Neural cell (in vitro differentiated cells): ENCODE results near the gene DYNLRB1. TPM values are rescaled to one million over a fixed set of nuclear protein-coding genes. Genes with fewer than 3 reads are reported as not detected.
A peak's percentile ranks its signal among the peaks of the same experiment; 100 is the strongest.

ENCODE experiments used
- H2AFZ ChIP-seq: fragments of 200-600, 300-800 bp; sonication (generic), shearing (Covaris generic); 2 replicates; pipeline ENCODE4 v1.6.0; 2014; ENCODE audit warnings: low read depth, mild to moderate bottlenecking, antibody characterized with exemption, low read length, moderate library complexity
- H3F3A ChIP-seq: fragments of 200-600 bp; shearing (Covaris generic); 2 replicates; pipeline ENCODE4 v1.6.1; 2016; ENCODE audit warnings: mild to moderate bottlenecking, moderate library complexity, mixed read lengths, antibody characterized with exemption, low read length; ENCODE audit not compliant: insufficient read depth, poor library complexity, severe bottlenecking
- H3K27ac ChIP-seq: fragments of 200-600, 300-800 bp; sonication (generic), shearing (Covaris generic); 2 replicates; pipeline ENCODE4 v1.5.1; 2014; ENCODE audit warnings: mild to moderate bottlenecking, low read length, moderate library complexity
- H3K27me3 ChIP-seq: fragments of 300-800, 200-600 bp; sonication (generic), shearing (Covaris generic); 2 replicates; pipeline ENCODE4 v1.6.0; 2014; ENCODE audit warnings: mild to moderate bottlenecking, low read depth, low read length, moderate library complexity; ENCODE audit not compliant: insufficient read depth
- H3K36me3 ChIP-seq: fragments of 300-800, 200-600 bp; sonication (generic), shearing (Covaris generic); 2 replicates; pipeline ENCODE4 v1.5.1; 2014; ENCODE audit warnings: mild to moderate bottlenecking, antibody characterized with exemption, low read length, moderate library complexity; ENCODE audit not compliant: insufficient read depth
- H3K4me2 ChIP-seq: fragments of 300-800, 200-600 bp; sonication (generic), shearing (Covaris generic); 2 replicates; pipeline ENCODE4 v1.6.0; 2014; ENCODE audit warnings: mild to moderate bottlenecking, low read length
- H3K4me3 ChIP-seq: fragments of 300-800, 200-600 bp; sonication (generic), shearing (Covaris generic); 2 replicates; pipeline ENCODE4 v1.5.1; 2014; ENCODE audit warnings: mild to moderate bottlenecking, low read length, moderate library complexity
- H3K79me2 ChIP-seq: fragments of 200-600 bp; shearing (Covaris generic); replicated peaks from 2 replicates; pipeline ENCODE4 v1.6.0; 2014; ENCODE audit warnings: mild to moderate bottlenecking, low read length, moderate library complexity; ENCODE audit not compliant: insufficient read depth
- H3K9ac ChIP-seq: fragments of 300-800, 200-600 bp; sonication (generic), shearing (Covaris generic); 2 replicates; pipeline ENCODE4 v1.6.1; 2016; ENCODE audit warnings: mild to moderate bottlenecking, low read length, mixed read lengths
- H3K9me2 ChIP-seq: fragments of 200-600 bp; shearing (Covaris generic); 2 replicates; pipeline ENCODE4 v1.6.1; 2016; ENCODE audit warnings: mild to moderate bottlenecking, low read length, mixed read lengths; ENCODE audit not compliant: insufficient read depth
- H3K9me3 ChIP-seq: fragments of 200-600, 300-800 bp; sonication (generic), shearing (Covaris generic); 2 replicates; pipeline ENCODE4 v1.6.1; 2016; ENCODE audit warnings: mild to moderate bottlenecking, mixed run types, low read length, moderate library complexity, mixed read lengths
- H4K20me1 ChIP-seq: fragments of 200-600 bp; shearing (Covaris generic); 2 replicates; pipeline ENCODE4 v1.6.1; 2016; ENCODE audit warnings: mild to moderate bottlenecking, mixed run types; ENCODE audit not compliant: insufficient read depth
- EP300 ChIP-seq: fragments of 450-650 bp; conservative IDR thresholded peaks from 2 replicates; pipeline ENCODE4 v1.6.1; 2014; ENCODE audit warnings: antibody characterized with exemption, mild to moderate bottlenecking, moderate library complexity; ENCODE audit not compliant: poor library complexity, severe bottlenecking
- EZH2 ChIP-seq: fragments of 200-600, 300-800 bp; shearing (Covaris generic), sonication (generic); IDR thresholded peaks from 2 replicates; pipeline ENCODE4 v1.6.1; 2014; ENCODE audit warnings: antibody characterized with exemption, low read length, borderline replicate concordance, mild to moderate bottlenecking; ENCODE audit not compliant: insufficient read depth, poor library complexity, severe bottlenecking
- MXI1 ChIP-seq: fragments of 450-650 bp; conservative IDR thresholded peaks from 2 replicates; pipeline ENCODE4 v1.6.1; 2014; ENCODE audit warnings: antibody characterized with exemption, mild to moderate bottlenecking; ENCODE audit not compliant: poor library complexity, severe bottlenecking
- POLR2AphosphoS5 ChIP-seq: IDR thresholded peaks from 2 replicates; pipeline ENCODE4 v1.6.1; 2012
- RAD21 ChIP-seq: fragments of 450-650 bp; conservative IDR thresholded peaks from 2 replicates; pipeline ENCODE4 v1.6.1; 2014; ENCODE audit warnings: antibody characterized with exemption, mild to moderate bottlenecking, moderate library complexity
- SMC3 ChIP-seq: fragments of 450-650 bp; conservative IDR thresholded peaks from 2 replicates; pipeline ENCODE4 v1.6.1; 2014; ENCODE audit warnings: antibody characterized with exemption, mild to moderate bottlenecking, moderate library complexity; ENCODE audit not compliant: poor library complexity
- TAF1 ChIP-seq: IDR thresholded peaks from 2 replicates; pipeline ENCODE4 v1.6.1; 2012; ENCODE audit warnings: low read depth
- polyA plus RNA-seq: library from polyadenylated mRNA; depleted of rRNA; stranded (reverse); fragments of >200 nt; gene quantifications from 2 replicates; pipeline ENCODE4 v1.2.3, GENCODE V29; 2014
- TF ChIP-seq, protein P1 (sequence below): IDR thresholded peaks from 2 replicates; pipeline ENCODE4 v1.6.1; 2012; ENCODE audit warnings: borderline replicate concordance
- TF ChIP-seq, protein P2 (sequence below): fragments of 450-650 bp; IDR thresholded peaks from 2 replicates; pipeline ENCODE4 v1.5.1; 2014; ENCODE audit warnings: antibody characterized with exemption, mild to moderate bottlenecking, moderate library complexity; ENCODE audit not compliant: poor library complexity, severe bottlenecking

Gene DYNLRB1
- polyA plus RNA-seq, 1 donor from 2014 or later = 103 TPM

DNA sequence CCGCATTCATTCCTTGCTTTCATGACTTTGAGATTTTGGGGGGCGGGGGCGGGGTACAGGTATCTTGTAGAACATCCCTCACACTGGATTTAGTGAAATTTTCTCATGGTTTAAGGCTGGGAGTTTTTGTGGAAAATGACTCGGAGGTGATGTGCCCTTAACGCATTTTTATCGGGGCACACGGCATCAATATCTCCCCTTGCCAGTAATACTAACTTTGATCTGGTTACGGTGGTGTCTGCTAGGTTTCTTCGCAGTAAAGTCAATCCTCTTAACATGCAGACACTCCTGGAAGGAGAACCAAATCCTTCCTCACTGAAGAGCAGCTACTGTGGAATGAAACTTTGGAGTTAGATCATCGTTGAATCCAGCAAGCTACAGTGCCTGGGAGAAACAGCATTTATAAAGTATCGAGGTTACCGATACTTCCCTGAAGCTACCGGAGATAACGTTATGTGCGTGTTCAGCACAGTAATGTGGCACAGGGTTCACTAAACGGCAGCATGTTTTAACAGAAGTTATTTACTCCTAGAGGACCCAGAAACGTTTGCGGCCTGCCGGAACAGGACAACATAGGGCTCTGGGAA lies 1.2 kb upstream of the DYNLRB1 start:
- no peaks in the 10 kb centered on the region for H3K36me3 ChIP-seq
- TF ChIP-seq RAD21 = no peak
- TF ChIP-seq, protein P1, sequence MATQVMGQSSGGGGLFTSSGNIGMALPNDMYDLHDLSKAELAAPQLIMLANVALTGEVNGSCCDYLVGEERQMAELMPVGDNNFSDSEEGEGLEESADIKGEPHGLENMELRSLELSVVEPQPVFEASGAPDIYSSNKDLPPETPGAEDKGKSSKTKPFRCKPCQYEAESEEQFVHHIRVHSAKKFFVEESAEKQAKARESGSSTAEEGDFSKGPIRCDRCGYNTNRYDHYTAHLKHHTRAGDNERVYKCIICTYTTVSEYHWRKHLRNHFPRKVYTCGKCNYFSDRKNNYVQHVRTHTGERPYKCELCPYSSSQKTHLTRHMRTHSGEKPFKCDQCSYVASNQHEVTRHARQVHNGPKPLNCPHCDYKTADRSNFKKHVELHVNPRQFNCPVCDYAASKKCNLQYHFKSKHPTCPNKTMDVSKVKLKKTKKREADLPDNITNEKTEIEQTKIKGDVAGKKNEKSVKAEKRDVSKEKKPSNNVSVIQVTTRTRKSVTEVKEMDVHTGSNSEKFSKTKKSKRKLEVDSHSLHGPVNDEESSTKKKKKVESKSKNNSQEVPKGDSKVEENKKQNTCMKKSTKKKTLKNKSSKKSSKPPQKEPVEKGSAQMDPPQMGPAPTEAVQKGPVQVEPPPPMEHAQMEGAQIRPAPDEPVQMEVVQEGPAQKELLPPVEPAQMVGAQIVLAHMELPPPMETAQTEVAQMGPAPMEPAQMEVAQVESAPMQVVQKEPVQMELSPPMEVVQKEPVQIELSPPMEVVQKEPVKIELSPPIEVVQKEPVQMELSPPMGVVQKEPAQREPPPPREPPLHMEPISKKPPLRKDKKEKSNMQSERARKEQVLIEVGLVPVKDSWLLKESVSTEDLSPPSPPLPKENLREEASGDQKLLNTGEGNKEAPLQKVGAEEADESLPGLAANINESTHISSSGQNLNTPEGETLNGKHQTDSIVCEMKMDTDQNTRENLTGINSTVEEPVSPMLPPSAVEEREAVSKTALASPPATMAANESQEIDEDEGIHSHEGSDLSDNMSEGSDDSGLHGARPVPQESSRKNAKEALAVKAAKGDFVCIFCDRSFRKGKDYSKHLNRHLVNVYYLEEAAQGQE = no peak
- no peak for TF ChIP-seq POLR2AphosphoS5
- no peak for TF ChIP-seq TAF1
- TF ChIP-seq, protein P2, sequence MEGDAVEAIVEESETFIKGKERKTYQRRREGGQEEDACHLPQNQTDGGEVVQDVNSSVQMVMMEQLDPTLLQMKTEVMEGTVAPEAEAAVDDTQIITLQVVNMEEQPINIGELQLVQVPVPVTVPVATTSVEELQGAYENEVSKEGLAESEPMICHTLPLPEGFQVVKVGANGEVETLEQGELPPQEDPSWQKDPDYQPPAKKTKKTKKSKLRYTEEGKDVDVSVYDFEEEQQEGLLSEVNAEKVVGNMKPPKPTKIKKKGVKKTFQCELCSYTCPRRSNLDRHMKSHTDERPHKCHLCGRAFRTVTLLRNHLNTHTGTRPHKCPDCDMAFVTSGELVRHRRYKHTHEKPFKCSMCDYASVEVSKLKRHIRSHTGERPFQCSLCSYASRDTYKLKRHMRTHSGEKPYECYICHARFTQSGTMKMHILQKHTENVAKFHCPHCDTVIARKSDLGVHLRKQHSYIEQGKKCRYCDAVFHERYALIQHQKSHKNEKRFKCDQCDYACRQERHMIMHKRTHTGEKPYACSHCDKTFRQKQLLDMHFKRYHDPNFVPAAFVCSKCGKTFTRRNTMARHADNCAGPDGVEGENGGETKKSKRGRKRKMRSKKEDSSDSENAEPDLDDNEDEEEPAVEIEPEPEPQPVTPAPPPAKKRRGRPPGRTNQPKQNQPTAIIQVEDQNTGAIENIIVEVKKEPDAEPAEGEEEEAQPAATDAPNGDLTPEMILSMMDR = no peak
- TF ChIP-seq MXI1 = no peak
- no peak for TF ChIP-seq EZH2
- TF ChIP-seq EP300 = no peak
- no peak for TF ChIP-seq SMC3
- H3K4me2 ChIP-seq = peak overlapping the region; percentile 68
- no peaks in the 10 kb centered on the region for H3K27me3 ChIP-seq
- no peaks in the 10 kb centered on the region for H3K9me3 ChIP-seq
- peaks cover 3% of the 10 kb centered on the region for H3F3A ChIP-seq
- H3K9ac ChIP-seq = peak overlapping the region; percentile 85
- no peaks in the 10 kb centered on the region for H4K20me1 ChIP-seq
- peak overlapping the region; percentile 86 for H3K4me3 ChIP-seq
- H3K27ac ChIP-seq = peak overlapping the region; percentile 85
- H3K79me2 ChIP-seq = peaks cover 27% of the 10 kb centered on the region
- H3K9me2 ChIP-seq = no peaks in the 10 kb centered on the region
- no peak overlapping the region for H2AFZ ChIP-seq

- Histone ChIP-seq H3K9me3 (no peaks in the 10 kb centered on the region), H3K36me3 (no peaks in the 10 kb centered on the region), H4K20me1 (no peaks in the 10 kb centered on the region), H3K9ac (peak overlapping the region; percentile 85), H3K4me2 (peak overlapping the region; percentile 68), H2AFZ (peak overlapping the region; percentile 24), H3K9me2 (no peaks in the 10 kb centered on the region), H3K27me3 (no peaks in the 10 kb centered on the region), H3K79me2 (peaks cover 33% of the 10 kb centered on the region), H3K4me3 (peak overlapping the region; percentile 86), H3K27ac (peak overlapping the region; percentile 85), H3F3A (peaks cover 3% of the 10 kb centered on the region)
- TF ChIP-seq, protein P1 = no peak
- TF ChIP-seq RAD21 (no peak), SMC3 (peak; percentile 20), TAF1 (no peak), EZH2 (no peak), POLR2AphosphoS5 (no peak), EP300 (no peak), MXI1 (no peak)
- TF ChIP-seq, protein P2 = peak; percentile 15
These were observed 557 bp upstream of the DYNLRB1 start for GRCh38 chr20:34515484-34516246.
